Measurements from ENCODE around the gene C6orf62.

C6orf62 gene

DNA sequence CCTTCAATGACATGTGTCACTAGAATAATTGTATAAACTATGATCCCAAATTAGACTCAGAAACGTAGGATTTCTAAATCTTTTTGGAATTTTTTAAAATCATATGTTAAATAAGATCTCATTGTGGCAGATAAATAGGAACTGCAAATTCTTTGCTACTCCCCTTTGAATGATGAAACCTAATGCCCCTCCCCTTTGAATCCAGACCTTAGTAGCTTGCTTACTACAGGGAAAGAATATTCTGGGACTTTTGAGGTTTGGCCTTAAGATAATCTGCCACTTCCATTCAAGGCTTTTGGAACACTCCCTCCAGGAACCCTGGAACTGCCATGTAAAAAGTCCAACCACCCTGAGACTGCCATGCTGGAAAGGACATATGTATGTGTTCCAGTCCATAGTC, 59.4 kb downstream of the C6orf62 start:
- TF ChIP-seq, protein P1, sequence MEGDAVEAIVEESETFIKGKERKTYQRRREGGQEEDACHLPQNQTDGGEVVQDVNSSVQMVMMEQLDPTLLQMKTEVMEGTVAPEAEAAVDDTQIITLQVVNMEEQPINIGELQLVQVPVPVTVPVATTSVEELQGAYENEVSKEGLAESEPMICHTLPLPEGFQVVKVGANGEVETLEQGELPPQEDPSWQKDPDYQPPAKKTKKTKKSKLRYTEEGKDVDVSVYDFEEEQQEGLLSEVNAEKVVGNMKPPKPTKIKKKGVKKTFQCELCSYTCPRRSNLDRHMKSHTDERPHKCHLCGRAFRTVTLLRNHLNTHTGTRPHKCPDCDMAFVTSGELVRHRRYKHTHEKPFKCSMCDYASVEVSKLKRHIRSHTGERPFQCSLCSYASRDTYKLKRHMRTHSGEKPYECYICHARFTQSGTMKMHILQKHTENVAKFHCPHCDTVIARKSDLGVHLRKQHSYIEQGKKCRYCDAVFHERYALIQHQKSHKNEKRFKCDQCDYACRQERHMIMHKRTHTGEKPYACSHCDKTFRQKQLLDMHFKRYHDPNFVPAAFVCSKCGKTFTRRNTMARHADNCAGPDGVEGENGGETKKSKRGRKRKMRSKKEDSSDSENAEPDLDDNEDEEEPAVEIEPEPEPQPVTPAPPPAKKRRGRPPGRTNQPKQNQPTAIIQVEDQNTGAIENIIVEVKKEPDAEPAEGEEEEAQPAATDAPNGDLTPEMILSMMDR (IDR thresholded peaks at IDR 0.05; ENCODE audit: extremely low read depth, missing control alignments) = no peak
- DNase-seq (ENCODE audit: low spot score) = no peak

DNA sequence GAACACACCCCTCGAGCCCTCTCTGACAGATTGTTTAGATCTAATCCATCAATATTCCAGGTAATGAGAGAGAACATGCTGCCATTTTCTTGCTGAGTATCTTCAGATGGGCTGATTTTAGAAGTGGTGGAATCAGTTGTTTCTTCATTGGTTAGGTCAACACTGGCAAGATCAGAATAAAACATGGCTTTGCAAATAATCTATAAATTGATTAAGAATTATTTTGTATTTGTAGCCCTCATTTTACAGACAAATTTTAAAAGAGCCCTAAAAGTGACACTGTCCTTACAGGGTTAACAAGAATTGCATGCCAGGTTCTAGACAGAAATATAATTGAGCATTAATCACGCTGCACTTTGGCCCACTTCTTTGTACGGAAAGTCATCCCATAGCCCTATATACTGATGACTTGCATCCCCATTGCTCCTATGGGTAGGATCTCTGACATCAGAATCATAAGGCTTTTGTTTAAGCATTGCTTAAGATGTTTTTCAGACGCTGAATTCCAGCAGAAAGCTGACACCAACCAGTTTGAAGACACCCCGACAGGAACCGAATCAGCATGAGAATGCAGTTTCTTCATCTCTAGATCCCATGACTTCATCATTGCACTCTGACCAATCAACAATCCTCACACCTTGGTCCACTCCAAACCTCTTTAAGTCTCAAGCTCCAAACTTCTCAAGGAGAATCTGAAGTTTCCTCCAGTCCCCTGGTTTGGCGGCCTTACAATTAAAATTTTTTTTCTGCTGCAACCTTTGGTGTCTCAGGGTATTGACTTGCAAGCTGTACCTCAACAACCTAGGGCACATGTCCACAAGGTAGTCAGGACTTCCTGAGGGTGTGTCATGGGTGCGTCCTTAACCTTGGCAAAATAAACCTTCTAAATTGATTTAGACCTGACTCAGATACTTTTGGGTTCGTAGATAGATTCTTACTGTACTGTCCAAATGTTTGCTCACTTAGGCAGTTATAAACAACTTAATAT, 60.1 kb downstream of the C6orf62 start:
- TF ChIP-seq, protein P1 (IDR thresholded peaks at IDR 0.05; ENCODE audit: extremely low read depth, missing control alignments) = no peak
- DNase-seq (ENCODE audit: low spot score) = no peak

DNA sequence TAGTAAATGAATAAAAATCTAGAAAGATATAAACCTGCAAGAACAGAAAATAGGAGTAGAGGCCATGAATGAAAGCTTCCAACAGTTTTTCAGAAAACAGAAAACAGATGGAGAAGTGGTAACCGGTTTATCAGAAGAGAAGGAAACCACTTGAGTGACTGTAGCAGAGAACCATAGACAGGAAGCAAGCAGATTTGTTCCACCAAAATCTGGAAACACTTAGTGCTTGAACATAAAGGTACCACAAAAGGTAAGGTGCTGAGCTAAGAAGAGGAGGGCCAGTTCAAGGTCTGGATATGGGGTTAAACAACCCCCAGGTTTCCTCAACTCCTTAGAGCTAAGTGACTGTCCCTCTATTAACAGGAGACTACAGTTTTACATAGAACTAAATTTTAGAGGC, 63.7 kb downstream of the C6orf62 start:
- DNase-seq (ENCODE audit: low spot score) = no peak
- TF ChIP-seq, protein P1 (IDR thresholded peaks at IDR 0.05; ENCODE audit: extremely low read depth, missing control alignments) = no peak
